ENCODE results near the gene PLTP.
"Not testable (repeated sequence)": the region's sequence is repeated elsewhere in the genome, so short reads cannot be mapped to it uniquely, and the experiment has no call there.

The PLTP gene

GRCh38 chr20:45911486-45912343 is at the start of gene PLTP:
TSS of gene PLTP (minus strand) at chr20:45912155. CDS start at chr20:45911452, 703 bp downstream.
- DNase-seq: peak; percentile 80

- DNase-seq: no peak
Observed at GRCh38 chr20:45959956-45960630, 48.1 kb upstream of the PLTP start.

GRCh38 chr20:45959126-45959525 is 47.2 kb upstream of the PLTP start:
- no peak for DNase-seq

GRCh38 chr20:45958593-45958992 is 46.6 kb upstream of the PLTP start:
- no peak for DNase-seq

GRCh38 chr20:45957021-45957941 is 45.3 kb upstream of the PLTP start:
- DNase-seq: no peak

GRCh38 chr20:45956326-45956725 is 44.4 kb upstream of the PLTP start:
- not testable (repeated sequence) for DNase-seq

GRCh38 chr20:45953672-45954071 is 41.7 kb upstream of the PLTP start:
- DNase-seq: no peak

- DNase-seq: no peak
Observed at GRCh38 chr20:45952861-45953260, 40.9 kb upstream of the PLTP start.

GRCh38 chr20:45951925-45952834 is 40.2 kb upstream of the PLTP start:
- no peak for DNase-seq

- DNase-seq: no peak
Observed at GRCh38 chr20:45950330-45950646, 38.3 kb upstream of the PLTP start.

- DNase-seq: no peak
Observed at GRCh38 chr20:45949542-45950329, 37.8 kb upstream of the PLTP start.

- DNase-seq: no peak
Observed at GRCh38 chr20:45948742-45949541, 37.0 kb upstream of the PLTP start.

GRCh38 chr20:45948261-45948733 is 36.3 kb upstream of the PLTP start:
- DNase-seq: no peak

- no peak for DNase-seq
Observed at GRCh38 chr20:45947110-45947866, 35.3 kb upstream of the PLTP start.

- DNase-seq: no peak
Observed at GRCh38 chr20:45946149-45946970, 34.4 kb upstream of the PLTP start.

- peak; percentile 38 for DNase-seq
Observed at GRCh38 chr20:45945678-45946148, 33.8 kb upstream of the PLTP start.

GRCh38 chr20:45944965-45945677 is 33.2 kb upstream of the PLTP start:
- no peak for DNase-seq
